Left lung (tissue), 10 donors: ENCODE data around the gene BRINP3. TPM values are rescaled to one million over a fixed set of nuclear protein-coding genes. Genes with fewer than 3 reads are reported as not detected.

Experiments
- ATAC-seq: fragments of 200-7000 bp; cut with Tn5 transposase; one replicate; pipeline ENCODE4 v1.9.1; 2020; ENCODE audit warnings: moderate library complexity
- DNase-seq, 4 donors: peaks; one replicate each; pipeline ENCODE4 v3.0.0-alpha.2; 2013 to 2020
- H3K27ac ChIP-seq, 2 donors: fragments of 200-600 bp; sonication (generic) in 1 of 2; one replicate each; pipeline versions ENCODE4 v1.5.0 to v1.8.0; 2020 to 2021
- H3K27me3 ChIP-seq, 2 donors: fragments of 200-600 bp; sonication (generic) in 1 of 2; one replicate each; pipeline versions ENCODE4 v1.5.0 to v1.8.0; 2020 to 2021
- H3K36me3 ChIP-seq, 2 donors: fragments of 200-600 bp; sonication (generic) in 1 of 2; one replicate each; pipeline versions ENCODE4 v1.5.0 to v1.8.0; 2020 to 2021
- H3K4me1 ChIP-seq, 2 donors: fragments of 200-600 bp; one replicate each; pipeline ENCODE4 v1.8.0; 2021
- H3K4me3 ChIP-seq, 2 donors: fragments of 200-600 bp; sonication (generic) in 1 of 2; one replicate each; pipeline versions ENCODE4 v1.5.0 to v1.8.0; 2020 to 2021; ENCODE audit warnings: mild to moderate bottlenecking in 1 of 2
- H3K9me3 ChIP-seq, 2 donors: fragments of 200-600 bp; sonication (generic) in 1 of 2; one replicate each; pipeline versions ENCODE4 v1.5.0 to v1.8.0; 2020 to 2021
- intact Hi-C, 2 donors: fragments of 100-400 bp; cut with DNase I; formaldehyde crosslinking; loops; one replicate each; pipeline versions ENCODE4 v1.11.2 to v1.14.2; 2022
- polyA plus RNA-seq, 6 donors: library from polyadenylated mRNA; unstranded; fragments of 120-200 nt; gene quantifications; one replicate each; pipeline ENCODE4 v1.2.1, GENCODE V29; 2013; ENCODE audit not compliant: insufficient read length in 6 of 6
- total RNA-seq, 2 donors: library from RNA; stranded (reverse); fragmentation: NEBNext Ultra II Directional; extraction: Animal tissue kit (Norgen Biotek cat#: 25700); gene quantifications; one replicate each; pipeline ENCODE4 v1.2.1, GENCODE V29; 2021
- TF ChIP-seq, protein P1 (sequence below), 2 donors: fragments of 200-600 bp; sonication (generic) in 1 of 2; IDR thresholded peaks; one replicate each; pipeline versions ENCODE4 v1.5.0 to v1.8.0; 2021; ENCODE audit warnings: antibody characterized with exemption in 2 of 2
- donor health status: DM: no; HTN: yes; CAD: no.
- donor health status: DM: no; HTN: no; CAD: no.

The BRINP3 gene
- total and polyA plus RNA-seq, 8 donors: 0.47 to 18.1 (median 10.5) TPM

DNA sequence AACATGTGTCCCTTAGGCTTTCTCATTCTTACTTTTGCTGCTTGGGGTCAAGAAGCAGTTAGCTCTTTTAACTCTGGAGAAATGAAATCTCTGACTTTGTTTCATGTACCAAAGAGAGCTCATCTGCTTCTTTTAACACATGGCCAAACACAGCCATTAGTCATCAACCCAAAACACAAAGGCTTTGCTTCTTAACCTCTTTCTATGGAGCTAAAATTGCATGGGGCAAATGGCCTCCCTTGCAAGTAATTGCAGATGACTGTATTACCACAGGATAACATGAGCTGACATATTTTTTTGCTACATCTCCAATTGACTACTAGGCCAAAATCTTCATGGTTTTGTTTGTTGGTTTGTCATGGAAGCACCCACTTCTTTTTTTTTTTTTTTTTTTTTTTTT lies 300.9 kb downstream of the BRINP3 start:
- H3K4me3 ChIP-seq: no peak overlapping the region
- no peak overlapping the region for H3K27ac ChIP-seq
- DNase-seq (no peak), ATAC-seq (no peak)
- H3K9me3 ChIP-seq: peaks cover 0 to 2% of the 10 kb centered on the region in 2 donors
- no peaks in the 10 kb centered on the region for H3K4me1 ChIP-seq
- no peaks in the 10 kb centered on the region for H3K36me3 ChIP-seq
- intact Hi-C loops: no loop called here
- H3K27me3 ChIP-seq: no peaks in the 10 kb centered on the region
- TF ChIP-seq, protein P1, sequence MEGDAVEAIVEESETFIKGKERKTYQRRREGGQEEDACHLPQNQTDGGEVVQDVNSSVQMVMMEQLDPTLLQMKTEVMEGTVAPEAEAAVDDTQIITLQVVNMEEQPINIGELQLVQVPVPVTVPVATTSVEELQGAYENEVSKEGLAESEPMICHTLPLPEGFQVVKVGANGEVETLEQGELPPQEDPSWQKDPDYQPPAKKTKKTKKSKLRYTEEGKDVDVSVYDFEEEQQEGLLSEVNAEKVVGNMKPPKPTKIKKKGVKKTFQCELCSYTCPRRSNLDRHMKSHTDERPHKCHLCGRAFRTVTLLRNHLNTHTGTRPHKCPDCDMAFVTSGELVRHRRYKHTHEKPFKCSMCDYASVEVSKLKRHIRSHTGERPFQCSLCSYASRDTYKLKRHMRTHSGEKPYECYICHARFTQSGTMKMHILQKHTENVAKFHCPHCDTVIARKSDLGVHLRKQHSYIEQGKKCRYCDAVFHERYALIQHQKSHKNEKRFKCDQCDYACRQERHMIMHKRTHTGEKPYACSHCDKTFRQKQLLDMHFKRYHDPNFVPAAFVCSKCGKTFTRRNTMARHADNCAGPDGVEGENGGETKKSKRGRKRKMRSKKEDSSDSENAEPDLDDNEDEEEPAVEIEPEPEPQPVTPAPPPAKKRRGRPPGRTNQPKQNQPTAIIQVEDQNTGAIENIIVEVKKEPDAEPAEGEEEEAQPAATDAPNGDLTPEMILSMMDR (IDR thresholded peaks at IDR 0.05): no peak

DNA sequence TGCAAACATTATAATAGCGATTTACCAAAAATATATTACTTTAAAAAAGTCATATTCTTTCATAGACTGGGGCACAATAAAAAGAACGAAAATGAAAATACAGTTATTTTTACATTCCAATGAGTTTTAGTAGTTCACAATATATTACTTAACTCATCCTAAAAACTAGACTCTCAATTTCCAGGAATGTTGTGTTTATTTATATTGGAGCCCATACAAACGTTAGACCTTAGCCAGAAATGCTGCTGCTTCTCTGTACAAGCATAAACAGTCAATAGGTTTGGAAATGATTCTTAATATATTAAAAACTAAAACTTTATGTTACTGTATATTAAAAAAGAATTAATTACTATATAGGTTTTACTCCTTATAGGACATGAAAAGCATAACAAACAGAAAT lies 302.3 kb downstream of the BRINP3 start:
- no peak overlapping the region for H3K4me3 ChIP-seq
- no peaks in the 10 kb centered on the region for H3K4me1 ChIP-seq

DNA sequence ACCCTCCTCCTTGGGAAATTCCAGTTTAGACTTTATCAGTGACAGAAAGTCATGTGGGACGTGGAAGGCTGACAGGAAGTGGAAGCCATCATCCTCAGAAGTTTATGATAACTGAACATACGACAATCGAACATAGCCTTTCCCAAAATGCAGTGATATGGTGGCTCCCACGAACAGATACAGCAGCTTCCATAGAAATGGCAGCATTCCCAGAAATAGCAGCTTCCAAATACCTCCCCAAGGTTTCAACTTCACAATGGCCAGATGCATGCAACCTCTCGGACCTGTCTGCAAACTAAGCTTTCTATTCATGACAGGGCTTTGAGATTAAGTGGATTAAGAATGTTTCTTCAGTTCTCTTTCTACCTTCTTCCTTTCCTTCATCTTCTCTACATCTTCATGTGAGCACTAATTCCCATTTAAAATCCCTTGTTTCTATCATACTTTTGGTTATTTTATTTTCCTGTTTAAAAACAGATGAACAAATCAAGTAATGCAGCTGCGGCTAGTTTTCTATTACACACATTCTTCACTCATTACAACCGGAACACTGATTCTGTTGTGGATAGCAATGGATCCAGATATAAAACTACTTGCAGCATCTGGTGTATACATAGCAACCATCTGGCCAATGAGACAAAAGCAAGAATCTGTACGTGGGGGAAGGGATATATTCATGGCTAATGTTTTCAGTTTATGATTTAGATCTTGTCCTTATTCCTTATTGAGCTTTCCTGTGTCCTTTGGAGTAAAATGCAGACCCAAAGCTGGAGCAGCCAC lies 304.8 kb downstream of the BRINP3 start:
- intact Hi-C loops: no loop called here
- DNase-seq: no peak
- Histone ChIP-seq H3K4me3 (no peak overlapping the region), H3K27me3 (no peaks in the 10 kb centered on the region), H3K36me3 (no peaks in the 10 kb centered on the region), H3K27ac (no peak overlapping the region), H3K9me3 (peaks cover 0 to 2% of the 10 kb centered on the region in 2 donors), H3K4me1 (no peaks in the 10 kb centered on the region)
- TF ChIP-seq, protein P1 (IDR thresholded peaks at IDR 0.05): no peak
- no peak for ATAC-seq

More for the DNA sequence above, 302.3 kb downstream of the BRINP3 start:
- no peaks in the 10 kb centered on the region for H3K36me3 ChIP-seq
- intact Hi-C loops: no loop called here
- TF ChIP-seq, protein P1 (IDR thresholded peaks at IDR 0.05): no peak
- H3K27ac ChIP-seq: no peak overlapping the region
- DNase-seq (no peak), ATAC-seq (no peak)
- no peaks in the 10 kb centered on the region for H3K27me3 ChIP-seq
- H3K9me3 ChIP-seq: peaks cover 0 to 2% of the 10 kb centered on the region in 2 donors

DNA sequence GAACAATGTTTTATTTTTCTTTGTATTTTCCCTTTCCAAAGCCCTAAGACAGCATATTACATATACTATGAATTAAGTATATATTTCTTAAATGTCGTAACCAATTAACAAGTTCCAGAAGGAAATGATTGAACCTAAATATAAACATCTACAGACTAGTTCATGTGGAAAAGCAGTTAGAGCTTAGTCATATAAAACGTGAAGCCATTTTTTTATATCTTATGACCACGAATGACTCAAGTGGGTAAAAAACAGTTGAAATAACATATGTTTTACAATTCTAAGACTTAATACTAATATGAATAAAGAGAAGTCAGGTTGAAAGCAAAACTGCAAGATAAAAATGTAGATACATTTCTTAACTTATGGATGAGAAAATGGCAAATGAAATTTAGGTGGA lies 307.3 kb downstream of the BRINP3 start:
- H3K4me1 ChIP-seq: no peaks in the 10 kb centered on the region
- DNase-seq: no peak
- H3K36me3 ChIP-seq: no peaks in the 10 kb centered on the region
- H3K27me3 ChIP-seq: no peaks in the 10 kb centered on the region
- ATAC-seq: no peak
- H3K4me3 ChIP-seq: no peak overlapping the region
- intact Hi-C loops: no loop called here
- no peaks in the 10 kb centered on the region for H3K9me3 ChIP-seq
- no peak overlapping the region for H3K27ac ChIP-seq
- TF ChIP-seq, protein P1 (IDR thresholded peaks at IDR 0.05): no peak

DNA sequence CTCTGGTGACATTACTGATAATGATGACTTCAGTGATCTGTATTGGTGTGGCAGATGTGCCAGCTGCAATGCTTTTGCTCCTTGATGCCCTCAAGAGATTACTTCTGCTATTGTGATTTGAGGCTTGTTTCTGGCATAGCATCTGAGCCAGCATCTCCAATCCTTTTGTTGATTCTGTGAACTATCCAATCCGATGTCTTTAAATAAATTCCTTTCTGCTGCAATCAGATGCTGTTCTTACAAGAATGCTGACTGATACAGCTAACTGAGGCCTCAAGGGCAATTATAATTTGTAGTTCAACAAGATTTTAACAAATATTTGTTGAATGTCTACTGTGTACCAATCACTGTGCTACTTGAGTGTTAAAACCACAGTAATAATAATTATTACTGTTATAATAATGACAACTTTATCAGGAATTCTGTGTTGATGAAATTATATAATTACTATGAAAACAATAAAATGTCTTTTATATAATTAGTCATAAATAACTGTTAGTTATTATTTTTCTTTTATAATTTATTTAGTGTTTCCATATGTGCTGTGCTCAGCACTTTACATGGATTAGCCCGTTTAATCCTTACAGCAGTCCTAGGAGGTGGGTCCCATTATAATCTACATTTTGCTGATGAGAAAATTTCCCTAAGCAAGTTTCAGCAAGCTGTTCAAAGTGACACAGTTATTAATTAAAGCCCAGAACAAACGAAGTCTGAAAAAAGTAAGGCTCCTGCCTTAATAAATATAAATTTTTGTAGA lies 308.2 kb downstream of the BRINP3 start:
- Histone ChIP-seq H3K36me3 (no peaks in the 10 kb centered on the region), H3K27ac (no peak overlapping the region), H3K9me3 (no peaks in the 10 kb centered on the region), H3K4me3 (no peak overlapping the region), H3K4me1 (no peaks in the 10 kb centered on the region), H3K27me3 (no peaks in the 10 kb centered on the region)
- TF ChIP-seq, protein P1 (IDR thresholded peaks at IDR 0.05): no peak
- ATAC-seq (no peak), DNase-seq (no peak)
- intact Hi-C loops: no loop called here
